K562 (cell line): ENCODE results near the gene FBXL2. TPM values are rescaled to one million over a fixed set of nuclear protein-coding genes. Genes with fewer than 3 reads are reported as not detected.
A peak's percentile ranks its signal among the peaks of the same experiment; 100 is the strongest.

Experiments used
- ATAC-seq: fragments of 200-7000 bp; cut with Tn5 transposase; 3 replicates; pipeline ENCODE4 v1.9.1; 2020; ENCODE audit warnings: moderate library complexity
- BruUV-seq: library from RNA; stranded (reverse); fragments of 400-500 nt; replicated peaks from 2 replicates; lab custom pipeline; 2021; lab: Mats Ljungman, UMichigan
- CTCF ChIA-PET: fragments of 300-600 bp; formaldehyde crosslinking; extraction: SDS; loops from one replicate; lab custom pipeline; 2021; ENCODE audit warnings: low intra/inter-chr PET ratio; lab: Yijun Ruan, JAX
- POLR2A ChIA-PET: fragments of 300-600, 350-650 bp; sonication (Branson Sonifier 250); formaldehyde crosslinking; extraction: SDS; loops from one replicate; lab custom pipeline; 2021; ENCODE audit warnings: antibody characterized with exemption, inconsistent platforms; lab: Yijun Ruan, JAX
- DNase-seq, 4 experiments: peaks; one replicate each; pipeline versions ENCODE4 v3.0.0 to v3.0.0-alpha.2; 2011 to 2018; ENCODE audit warnings: low spot score in 3 of 4, mixed read lengths in 3 of 4; ENCODE audit errors: extremely low read depth in 1 of 4
- FAIRE-seq: peaks from 2 replicates; lab custom pipeline; 2011; peaks lifted over from hg19 to GRCh38; lab: Jason Lieb, UNC
- H2AFZ ChIP-seq: 2 replicates; pipeline ENCODE4 v1.6.0; 2011; ENCODE audit warnings: low read depth, low read length, control low read depth, inconsistent platforms
- H3K27ac ChIP-seq: fragments of 200-600 bp; 3 replicates; pipeline ENCODE4 v1.8.0; 2011; ENCODE audit warnings: low read depth, mild to moderate bottlenecking, control low read depth, inconsistent platforms, low read length, moderate library complexity, mixed read lengths; ENCODE audit errors: extremely low read depth
- H3K27me3 ChIP-seq, 2 experiments: fragments of 300-600 bp in 1 of 2; 2 replicates in 1 of 2; 3 replicates in 1 of 2; pipeline versions ENCODE4 v1.6.0 to v1.8.0; 2011; ENCODE audit warnings: inconsistent platforms in 2 of 2, low read length in 2 of 2, mild to moderate bottlenecking in 1 of 2, mixed read lengths in 1 of 2, moderate library complexity in 1 of 2; ENCODE audit not compliant: control insufficient read depth in 2 of 2, insufficient read depth in 2 of 2
- H3K36me3 ChIP-seq: fragments of 300-600 bp; 3 replicates; pipeline ENCODE4 v1.8.0; 2011; ENCODE audit warnings: mild to moderate bottlenecking, low read length, inconsistent platforms; ENCODE audit not compliant: control insufficient read depth, insufficient read depth
- H3K4me1 ChIP-seq, 2 experiments: fragments of 200-600 bp in 1 of 2; replicated peaks in 1 of 2; 2 replicates in 1 of 2; 3 replicates in 1 of 2; pipeline versions ENCODE4 v1.5.1 to v1.8.0; 2011; ENCODE audit warnings: inconsistent platforms in 2 of 2, low read length in 2 of 2, mild to moderate bottlenecking in 1 of 2, mixed read lengths in 1 of 2, moderate library complexity in 1 of 2; ENCODE audit not compliant: control insufficient read depth in 2 of 2, insufficient read depth in 2 of 2
- H3K4me2 ChIP-seq: 2 replicates; pipeline ENCODE4 v1.6.1; 2011; ENCODE audit warnings: low read length, control low read depth, inconsistent platforms, mixed read lengths; ENCODE audit not compliant: insufficient read depth
- H3K4me3 ChIP-seq: fragments of 200-600 bp; sonication (generic), shearing (Covaris generic); 2 replicates; pipeline ENCODE4 v1.5.1; 2016; ENCODE audit warnings: control low read depth, inconsistent platforms
- H3K79me2 ChIP-seq: fragments of 200-600 bp; 3 replicates; pipeline ENCODE4 v1.8.0; 2011; ENCODE audit warnings: low read length, inconsistent platforms; ENCODE audit not compliant: control insufficient read depth, insufficient read depth
- H3K9ac ChIP-seq, 2 experiments: 2 replicates each; pipeline versions ENCODE4 v1.6.0 to v1.6.1; 2011; ENCODE audit warnings: low read depth in 2 of 2, low read length in 2 of 2, control low read depth in 1 of 2, inconsistent platforms in 1 of 2, mild to moderate bottlenecking in 1 of 2, mixed read lengths in 1 of 2; ENCODE audit not compliant: insufficient read depth in 1 of 2
- H3K9me1 ChIP-seq: one replicate; pipeline ENCODE4 v1.6.0; 2011; ENCODE audit warnings: inconsistent platforms, mild to moderate bottlenecking, low read length, moderate library complexity; ENCODE audit not compliant: control insufficient read depth, insufficient read depth
- H3K9me3 ChIP-seq: replicated peaks from 2 replicates; pipeline ENCODE4 v1.5.1; 2011; ENCODE audit warnings: low read depth, low read length, inconsistent platforms; ENCODE audit not compliant: control insufficient read depth, insufficient read depth
- H4K20me1 ChIP-seq: replicated peaks from 2 replicates; pipeline ENCODE4 v1.6.1; 2011; ENCODE audit warnings: low read length, inconsistent platforms, mixed read lengths; ENCODE audit not compliant: control insufficient read depth, insufficient read depth
- ILK ChIP-seq: fragments of 450-650 bp; IDR thresholded peaks from 2 replicates; pipeline ENCODE4 v1.6.1; 2016; ENCODE audit warnings: missing genetic modification characterization, low read depth, mild to moderate bottlenecking, missing compliant biosample characterization, moderate library complexity, borderline replicate concordance
- PPARD ChIP-seq: fragments of 250-450 bp; sonication (Bioruptor Pico); IDR thresholded peaks from 2 replicates; pipeline ENCODE4 v1.8.0; 2022; ENCODE audit warnings: inconsistent platforms, mild to moderate bottlenecking, moderate library complexity
- RAD51 ChIP-seq: fragments of 450-650 bp; IDR thresholded peaks from 2 replicates; pipeline ENCODE4 v1.7.1; 2016; ENCODE audit warnings: low read depth, mild to moderate bottlenecking, borderline replicate concordance
- TOE1 ChIP-seq, 2 experiments: fragments of 450-650 bp in 1 of 2; sonication (generic) in 1 of 2; formaldehyde crosslinking in 1 of 2; IDR thresholded peaks; 2 replicates each; pipeline versions ENCODE4 v1.7.1 to v1.8.0; 2016 to 2022; ENCODE audit warnings: borderline replicate concordance in 2 of 2, mild to moderate bottlenecking in 2 of 2, antibody characterized with exemption in 1 of 2, inconsistent platforms in 1 of 2, low read depth in 1 of 2, missing genetic modification reagents in 1 of 2, moderate library complexity in 1 of 2
- USF2 ChIP-seq: sonication (generic); formaldehyde crosslinking; IDR thresholded peaks from 2 replicates; pipeline ENCODE4 v1.5.0; 2020; ENCODE audit warnings: missing genetic modification reagents
- ZNF41 ChIP-seq: fragments of 250-450 bp; sonication (Bioruptor Pico); conservative IDR thresholded peaks from 2 replicates; pipeline ENCODE4 v1.4.0; 2020; ENCODE audit warnings: mild to moderate bottlenecking
- ZNF740 ChIP-seq, 3 experiments: fragments of 200-800 bp in 1 of 3; sonication (Bioruptor generic) in 1 of 3; sonication (generic) in 1 of 3; formaldehyde crosslinking in 1 of 3; IDR thresholded peaks; 2 replicates each; pipeline versions ENCODE4 v1.6.1 to v1.8.0; 2016 to 2022; ENCODE audit warnings: mild to moderate bottlenecking in 2 of 3, missing compliant biosample characterization in 2 of 3, missing genetic modification characterization in 2 of 3, missing genetic modification reagents in 1 of 3
- WGBS: fragments of 100-300 bp; shearing (Covaris generic); methylation state at CpG from one replicate; pipeline ENCODE4 v1.1.6; 2016; ENCODE audit warnings: low coverage, mixed read lengths; ENCODE audit not compliant: insufficient coverage; ENCODE audit errors: missing lambda C conversion rate; 5-methylcytosine and 5-hydroxymethylcytosine counted together
- in situ Hi-C: fragments of 300-500 bp; cut with MboI; formaldehyde crosslinking; loops from 4 replicates; pipeline ENCODE4 v1.15.0; 2018; ENCODE audit warnings: inconsistent platforms, mixed read lengths
- intact Hi-C: fragments of 100-400 bp; cut with micrococcal nuclease; formaldehyde crosslinking; loops from 2 replicates; pipeline ENCODE4 v1.14.2; 2022
- polyA plus RNA-seq, 8 experiments: library from polyadenylated mRNA; depleted of rRNA in 4 of 8; stranded (reverse) in 5 of 8; unstranded in 3 of 8; fragments of >200 nt; fragmentation: Nextera tagmentation in 2 of 8; fragmentation: Illumina TruSeq in 1 of 8; extraction: Ambion mirVana in 2 of 8; extraction: Trizol in 1 of 8; gene quantifications; 2 replicates each; pipeline versions ENCODE4 v1.2.1 to v1.2.3, GENCODE V29; 2011 to 2014; ENCODE audit warnings: inconsistent platforms in 1 of 8, missing spikeins in 1 of 8
- total RNA-seq, 7 experiments: library from RNA; depleted of rRNA in 6 of 7; stranded (reverse); fragments of >200 nt in 6 of 7; fragmentation: Illumina TruSeq in 2 of 7; extraction: Trizol in 2 of 7; gene quantifications; 2 replicates each; pipeline versions ENCODE4 v1.2.1 to v1.2.3, GENCODE V29; 2011 to 2021; ENCODE audit warnings: low replicate concordance in 1 of 7
- TF ChIP-seq, protein P1 (sequence below): fragments of 450-650 bp; IDR thresholded peaks from 2 replicates; pipeline ENCODE4 v1.7.1; 2018; ENCODE audit warnings: mild to moderate bottlenecking, low read depth; ENCODE audit not compliant: partially characterized antibody
- TF ChIP-seq, protein P2 (sequence below): fragments of 450-650 bp; formaldehyde crosslinking; IDR thresholded peaks from 2 replicates; pipeline ENCODE4 v1.4.0; 2020; ENCODE audit warnings: mild to moderate bottlenecking, mixed read lengths
- TF ChIP-seq, protein P3 (sequence below): IDR thresholded peaks from 2 replicates; pipeline ENCODE4 v1.6.1; 2016; ENCODE audit warnings: missing genetic modification characterization, missing compliant biosample characterization

The FBXL2 gene
- total and polyA plus RNA-seq, 9 of the 15 experiments (the other 6 are each of a cell fraction or from before 2014, with no cell fraction given) = 1.3 to 6.9 (median 1.9) TPM

DNA sequence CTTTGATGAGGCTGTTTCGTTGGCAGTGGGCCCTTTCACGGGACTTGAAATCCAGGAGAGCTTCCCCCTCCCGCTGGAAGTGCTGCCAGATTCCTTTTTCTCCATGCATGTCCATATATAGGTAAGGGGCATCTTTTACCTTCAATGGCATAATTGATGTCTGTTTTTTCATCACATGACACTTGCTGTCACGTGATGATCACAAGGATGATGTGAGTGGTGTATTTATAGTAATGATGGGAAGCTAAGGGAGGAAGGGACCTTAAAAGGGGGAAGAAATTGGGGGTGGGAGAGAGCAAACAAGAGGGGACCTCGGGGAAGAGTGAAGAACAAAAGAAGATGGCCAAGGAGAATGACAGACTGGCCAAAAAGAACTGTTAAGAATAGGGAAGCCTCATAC, 47.3 kb upstream of the FBXL2 start:
- Histone ChIP-seq H3K9me3 (no peaks in the 10 kb centered on the region), H3K4me1 (peaks cover 0 to 3% of the 10 kb centered on the region in 2 experiments; a peak in 1 of 5 replicates), H3K4me2 (no peak overlapping the region), H2AFZ (no peak overlapping the region), H3K9ac (no peak overlapping the region), H3K27me3 (peaks cover 3 to 7% of the 10 kb centered on the region in 2 experiments; a peak in 1 of 5 replicates), H4K20me1 (0 out of 2 replicates have a peak, but pooled peaks cover 4% of the 10 kb centered on the region), H3K79me2 (no peaks in the 10 kb centered on the region), H3K4me3 (no peak overlapping the region), H3K27ac (no peak overlapping the region), H3K9me1 (no peaks in the 10 kb centered on the region), H3K36me3 (no peaks in the 10 kb centered on the region)
- POLR2A ChIA-PET = interaction anchor here (0.6 to 1.1 kb wide), 2 partner anchors 11 to 347 kb away, joined by 3 read pairs; partner anchors contain the start of gene SUSD5
- FAIRE-seq (no peak), ATAC-seq (no peak), DNase-seq (no peak)
- WGBS = 0% methylated on average over 5 of the region's 5 CpGs
- in situ Hi-C loops (no loop called here), intact Hi-C loops (loop anchor here (10.0 kb wide), 1 partner anchor 285 kb away; no protein-coding TSS in a partner anchor)
- CTCF ChIA-PET = interaction anchor here (0.6 kb wide), 1 partner anchor 621 kb away, joined by 3 read pairs; no protein-coding TSS in a partner anchor
- no TSS peak for BruUV-seq
- TF ChIP-seq USF2 (CRISPR knock-in tag) (peak; percentile 64), TOE1 (IDR thresholded peaks at IDR 0.05; ENCODE audit: borderline replicate concordance) (peak; percentile 76), TOE1 (CRISPR knock-in tag; IDR thresholded peaks at IDR 0.05; ENCODE audit: borderline replicate concordance, low read depth) (no peak), ZNF41 (CRISPR knock-in tag) (no peak), ZNF740 (CRISPR knock-in tag; IDR thresholded peaks at IDR 0.05) (no peak), ZNF740 (tag; IDR thresholded peaks at IDR 0.05) (no peak), ILK (tag) (no peak), RAD51 (peak; percentile 86), PPARD (CRISPR knock-in tag) (no peak)
- TF ChIP-seq, protein P1, sequence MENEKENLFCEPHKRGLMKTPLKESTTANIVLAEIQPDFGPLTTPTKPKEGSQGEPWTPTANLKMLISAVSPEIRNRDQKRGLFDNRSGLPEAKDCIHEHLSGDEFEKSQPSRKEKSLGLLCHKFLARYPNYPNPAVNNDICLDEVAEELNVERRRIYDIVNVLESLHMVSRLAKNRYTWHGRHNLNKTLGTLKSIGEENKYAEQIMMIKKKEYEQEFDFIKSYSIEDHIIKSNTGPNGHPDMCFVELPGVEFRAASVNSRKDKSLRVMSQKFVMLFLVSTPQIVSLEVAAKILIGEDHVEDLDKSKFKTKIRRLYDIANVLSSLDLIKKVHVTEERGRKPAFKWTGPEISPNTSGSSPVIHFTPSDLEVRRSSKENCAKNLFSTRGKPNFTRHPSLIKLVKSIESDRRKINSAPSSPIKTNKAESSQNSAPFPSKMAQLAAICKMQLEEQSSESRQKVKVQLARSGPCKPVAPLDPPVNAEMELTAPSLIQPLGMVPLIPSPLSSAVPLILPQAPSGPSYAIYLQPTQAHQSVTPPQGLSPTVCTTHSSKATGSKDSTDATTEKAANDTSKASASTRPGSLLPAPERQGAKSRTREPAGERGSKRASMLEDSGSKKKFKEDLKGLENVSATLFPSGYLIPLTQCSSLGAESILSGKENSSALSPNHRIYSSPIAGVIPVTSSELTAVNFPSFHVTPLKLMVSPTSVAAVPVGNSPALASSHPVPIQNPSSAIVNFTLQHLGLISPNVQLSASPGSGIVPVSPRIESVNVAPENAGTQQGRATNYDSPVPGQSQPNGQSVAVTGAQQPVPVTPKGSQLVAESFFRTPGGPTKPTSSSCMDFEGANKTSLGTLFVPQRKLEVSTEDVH = no peak
- TF ChIP-seq, protein P2, sequence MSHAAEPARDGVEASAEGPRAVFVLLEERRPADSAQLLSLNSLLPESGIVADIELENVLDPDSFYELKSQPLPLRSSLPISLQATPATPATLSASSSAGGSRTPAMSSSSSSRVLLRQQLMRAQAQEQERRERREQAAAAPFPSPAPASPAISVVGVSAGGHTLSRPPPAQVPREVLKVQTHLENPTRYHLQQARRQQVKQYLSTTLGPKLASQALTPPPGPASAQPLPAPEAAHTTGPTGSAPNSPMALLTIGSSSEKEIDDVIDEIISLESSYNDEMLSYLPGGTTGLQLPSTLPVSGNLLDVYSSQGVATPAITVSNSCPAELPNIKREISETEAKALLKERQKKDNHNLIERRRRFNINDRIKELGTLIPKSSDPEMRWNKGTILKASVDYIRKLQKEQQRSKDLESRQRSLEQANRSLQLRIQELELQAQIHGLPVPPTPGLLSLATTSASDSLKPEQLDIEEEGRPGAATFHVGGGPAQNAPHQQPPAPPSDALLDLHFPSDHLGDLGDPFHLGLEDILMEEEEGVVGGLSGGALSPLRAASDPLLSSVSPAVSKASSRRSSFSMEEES (CRISPR knock-in tag) = peak; percentile 96
- TF ChIP-seq, protein P3, sequence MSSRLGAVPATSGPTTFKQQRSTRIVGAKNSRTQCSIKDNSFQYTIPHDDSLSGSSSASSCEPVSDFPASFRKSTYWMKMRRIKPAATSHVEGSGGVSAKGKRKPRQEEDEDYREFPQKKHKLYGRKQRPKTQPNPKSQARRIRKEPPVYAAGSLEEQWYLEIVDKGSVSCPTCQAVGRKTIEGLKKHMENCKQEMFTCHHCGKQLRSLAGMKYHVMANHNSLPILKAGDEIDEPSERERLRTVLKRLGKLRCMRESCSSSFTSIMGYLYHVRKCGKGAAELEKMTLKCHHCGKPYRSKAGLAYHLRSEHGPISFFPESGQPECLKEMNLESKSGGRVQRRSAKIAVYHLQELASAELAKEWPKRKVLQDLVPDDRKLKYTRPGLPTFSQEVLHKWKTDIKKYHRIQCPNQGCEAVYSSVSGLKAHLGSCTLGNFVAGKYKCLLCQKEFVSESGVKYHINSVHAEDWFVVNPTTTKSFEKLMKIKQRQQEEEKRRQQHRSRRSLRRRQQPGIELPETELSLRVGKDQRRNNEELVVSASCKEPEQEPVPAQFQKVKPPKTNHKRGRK (tag) = peak; percentile 79
